Activated naive CD8-positive, alpha-beta T cell treated with anti-CD3 and anti-CD28 coated beads, Interleukin-2, amount 50 U/mL, for 16 hours (primary cell): ENCODE results near the gene TBK1.

ENCODE experiments used
- DNase-seq: peaks from one replicate; pipeline ENCODE4 v3.0.0-alpha.2; 2020; ENCODE audit warnings: low read depth, low spot score

Gene TBK1

DNA sequence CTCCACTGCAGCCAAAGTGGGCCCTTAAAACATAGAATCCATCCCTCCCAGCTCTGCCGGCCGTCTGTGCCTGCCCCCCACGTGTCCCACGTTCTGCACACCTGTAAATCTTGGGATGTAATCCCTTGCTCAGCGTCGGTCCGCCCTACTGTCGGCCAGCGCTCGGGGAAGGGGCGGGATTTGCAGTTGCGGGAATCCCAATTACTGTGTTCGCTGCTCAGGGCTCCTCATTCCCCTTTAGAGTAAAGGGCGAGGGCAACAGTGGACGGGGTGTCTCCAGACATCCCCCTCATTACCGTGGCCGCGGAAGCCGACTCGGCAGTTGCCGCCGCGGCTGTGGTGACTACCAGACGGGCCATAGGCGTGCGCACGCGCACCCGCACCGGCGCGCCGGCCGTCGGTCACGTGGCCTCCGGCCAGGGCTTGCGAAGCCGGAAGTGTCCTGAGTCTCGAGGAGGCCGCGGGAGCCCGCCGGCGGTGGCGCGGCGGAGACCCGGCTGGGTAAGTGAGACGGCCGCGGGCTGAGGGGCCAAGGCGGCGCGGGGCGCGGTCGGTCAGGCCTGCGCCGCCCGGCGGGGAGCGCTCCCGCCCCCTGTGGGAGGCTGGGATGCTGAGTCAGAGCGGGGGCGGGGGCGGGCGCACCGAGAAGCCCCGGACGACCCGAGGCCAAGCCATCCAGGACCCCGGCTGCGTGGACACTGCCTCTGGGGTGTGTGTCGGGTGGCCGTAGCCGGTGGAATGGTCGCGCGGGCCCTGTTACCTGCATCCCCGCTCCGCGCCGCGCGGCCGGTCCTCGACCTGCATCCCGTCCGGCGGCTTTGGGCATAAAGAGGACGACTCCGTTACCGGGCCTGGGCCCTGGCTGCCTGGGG is at the start of gene TBK1:
Gene TBK1, plus strand, starts transcription at position 434 of the 872 bp plus-strand sequence. CDS start 3,751 bp downstream, outside the sequence.
- peak; percentile 1 for DNase-seq

DNA sequence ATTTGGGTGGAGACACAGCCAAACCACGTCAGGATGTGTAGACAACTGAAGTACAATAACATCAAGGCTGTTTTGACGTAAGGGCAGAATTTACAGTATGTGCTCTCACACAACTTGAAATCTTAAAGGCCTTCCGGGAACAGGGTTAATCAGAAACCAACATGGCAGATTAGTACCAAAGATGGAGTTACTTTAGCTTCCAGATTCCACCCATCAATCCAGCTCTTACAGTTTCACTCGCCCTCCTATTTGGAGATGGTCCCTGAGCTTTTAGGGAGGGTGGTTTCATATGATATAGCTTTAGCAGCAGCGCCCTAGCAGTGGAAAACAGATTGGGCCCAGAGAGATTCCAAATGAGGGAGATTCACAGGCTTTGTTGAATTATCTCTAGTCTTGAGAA is 49.7 kb upstream of the TBK1 start:
- DNase-seq = no peak

DNA sequence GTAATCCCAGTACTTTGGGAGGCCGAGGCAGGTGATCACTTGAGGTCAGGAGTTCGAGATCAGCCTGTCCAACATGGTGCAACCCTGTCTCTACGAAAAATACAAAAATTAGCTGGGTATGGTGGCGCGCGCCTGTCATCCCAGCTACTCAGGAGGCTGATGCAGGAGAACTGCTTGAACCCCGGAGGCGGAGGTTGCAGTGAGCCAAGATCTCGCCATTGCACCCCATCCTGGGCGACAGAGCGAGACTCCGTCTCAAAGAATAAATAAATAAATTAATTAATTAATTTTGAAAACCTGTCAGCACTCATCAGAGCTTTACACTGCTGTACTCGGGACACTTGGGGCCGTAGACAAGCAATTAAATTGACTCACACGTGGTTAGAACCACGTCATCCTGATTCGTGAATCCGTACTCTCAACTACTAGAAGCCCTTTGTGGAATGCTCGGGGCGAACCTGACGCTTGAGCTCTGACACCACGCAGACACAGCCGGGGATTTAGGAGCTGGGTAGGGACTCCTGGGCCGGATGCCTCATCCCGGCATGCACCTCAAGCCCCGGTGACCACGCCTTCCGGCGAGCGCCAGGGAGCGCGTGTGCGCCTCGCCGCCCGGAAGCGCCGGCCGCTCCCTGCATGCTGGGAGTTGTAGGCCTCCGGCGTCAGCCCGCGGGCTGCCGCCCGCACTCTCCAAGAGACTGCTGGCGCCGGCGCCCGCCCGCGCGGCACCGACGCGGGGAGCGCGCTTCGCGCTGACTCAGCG is 48.0 kb upstream of the TBK1 start, which contains the start of gene XPOT:
Gene XPOT, plus strand, starts transcription at position 686 of the 763 bp plus-strand sequence. CDS start 5,644 bp downstream, outside the sequence.
- peak; percentile 84 for DNase-seq

DNA sequence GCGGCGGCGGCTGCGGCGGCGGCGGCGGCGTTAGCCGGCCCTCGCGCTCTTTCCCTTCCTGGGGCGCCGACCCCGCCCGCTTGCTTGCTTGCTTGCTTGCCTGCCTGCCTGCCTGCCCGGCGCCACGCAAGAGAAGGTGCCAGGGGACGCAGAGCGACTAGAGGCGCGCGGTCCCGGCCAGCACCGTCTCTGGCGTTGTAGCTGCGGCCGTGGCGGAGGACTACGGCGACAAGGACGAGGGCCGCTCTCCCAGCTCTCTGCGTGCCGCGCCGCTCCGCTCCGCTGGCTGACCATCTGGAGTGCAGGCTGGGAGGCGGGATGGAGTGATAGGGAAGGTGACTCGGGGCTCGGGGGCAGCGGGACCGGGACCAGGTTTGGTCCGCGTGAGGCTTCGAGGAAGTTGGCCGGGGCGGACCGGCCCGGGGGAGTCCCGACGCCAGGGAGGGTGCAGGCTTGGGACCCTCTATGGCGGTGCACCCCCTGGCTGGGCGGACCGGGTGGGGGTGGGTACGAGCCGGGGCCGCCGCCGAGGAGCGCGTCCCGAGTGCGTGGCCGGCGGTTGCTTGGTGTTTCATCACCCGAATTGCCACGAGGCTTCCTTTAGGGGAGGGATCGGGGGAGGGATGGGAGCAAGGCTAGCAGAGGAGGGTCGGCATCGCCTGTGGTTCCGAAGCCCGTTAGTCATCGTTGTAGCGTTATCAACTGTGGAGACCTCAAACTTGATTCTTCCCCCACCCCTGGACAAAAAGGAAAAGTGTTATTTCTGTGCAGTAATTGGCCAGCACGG is 47.3 kb upstream of the TBK1 start:
- peak; percentile 72 for DNase-seq

DNA sequence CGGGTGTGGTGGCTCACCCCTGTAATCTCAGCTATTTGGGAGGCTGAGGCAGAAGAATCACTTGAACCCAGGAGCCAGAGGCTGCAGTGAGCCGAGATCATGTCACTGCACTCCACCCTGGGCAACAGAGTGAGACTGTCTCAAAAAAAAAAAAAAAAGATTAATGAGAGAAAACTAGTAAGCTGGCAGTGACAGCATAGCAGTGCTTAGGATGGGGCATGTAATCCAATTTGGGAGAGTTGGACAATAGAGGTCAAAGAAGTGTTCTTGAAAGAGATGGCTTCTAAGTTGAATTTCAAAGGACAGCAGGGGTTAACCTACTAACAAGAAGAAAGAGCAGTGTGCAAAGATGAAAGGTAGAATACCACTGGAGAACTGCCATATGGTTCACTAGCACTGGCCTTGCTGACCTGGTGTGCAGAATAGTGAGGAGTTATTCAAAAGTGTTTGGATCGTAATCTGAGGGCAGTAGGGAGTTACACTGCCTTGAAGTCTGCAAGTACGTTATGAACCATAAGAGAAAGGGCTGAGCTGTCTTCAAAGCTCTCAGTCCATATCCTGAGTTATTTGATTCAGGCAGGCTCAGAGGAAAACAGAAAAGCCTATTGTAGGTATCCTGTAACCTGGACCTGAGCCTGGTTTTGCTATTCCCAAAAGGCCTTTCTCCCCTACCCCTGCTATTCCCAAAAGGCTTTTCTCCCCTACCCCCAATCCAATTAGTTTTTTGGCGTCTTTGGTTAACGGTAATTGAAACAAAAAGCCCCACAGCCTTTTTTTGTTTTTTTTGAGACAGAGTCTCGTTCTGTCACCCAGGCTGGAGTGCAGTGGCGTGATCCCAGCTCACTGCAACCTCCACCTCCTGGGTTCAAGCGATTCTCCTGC is 44.3 kb upstream of the TBK1 start:
- DNase-seq = no peak

DNA sequence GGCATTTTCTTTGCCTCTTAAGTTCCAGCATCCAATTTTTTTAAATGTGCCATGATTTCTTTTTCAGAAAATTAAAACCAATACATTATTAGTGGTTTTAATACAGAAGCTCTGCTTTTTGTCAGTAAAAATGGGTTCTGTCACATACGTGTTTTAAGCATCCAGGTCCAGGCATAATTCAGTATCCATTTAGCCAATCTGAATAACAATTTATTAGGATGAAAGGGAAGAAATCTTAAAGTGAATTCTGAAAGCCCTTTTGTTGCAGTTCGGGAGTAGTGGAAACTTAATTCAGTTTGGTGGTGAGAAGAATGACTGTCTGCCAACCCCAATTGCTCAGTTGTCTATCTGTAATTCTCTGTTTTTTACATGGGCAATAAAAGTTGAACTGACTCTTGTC is 40.5 kb upstream of the TBK1 start:
- no peak for DNase-seq

DNA sequence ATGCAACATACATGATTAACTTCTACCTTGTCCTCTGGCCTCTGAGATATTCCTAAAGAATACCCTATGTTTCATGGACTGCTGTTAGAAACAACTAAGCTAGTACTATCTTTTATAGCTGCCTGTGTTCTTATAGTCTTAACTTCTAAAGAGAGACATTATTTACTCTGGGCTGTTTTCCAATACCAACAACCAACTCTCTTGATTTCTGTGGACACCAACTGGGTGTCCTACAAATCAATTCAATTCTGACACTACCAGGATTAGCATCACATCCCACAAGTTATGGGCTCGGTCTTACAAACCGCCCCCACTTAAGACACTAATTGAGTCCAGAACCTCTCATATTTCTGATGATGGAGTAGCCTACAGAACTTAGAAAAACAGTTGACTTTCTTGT is 39.5 kb upstream of the TBK1 start:
- DNase-seq = no peak

DNA sequence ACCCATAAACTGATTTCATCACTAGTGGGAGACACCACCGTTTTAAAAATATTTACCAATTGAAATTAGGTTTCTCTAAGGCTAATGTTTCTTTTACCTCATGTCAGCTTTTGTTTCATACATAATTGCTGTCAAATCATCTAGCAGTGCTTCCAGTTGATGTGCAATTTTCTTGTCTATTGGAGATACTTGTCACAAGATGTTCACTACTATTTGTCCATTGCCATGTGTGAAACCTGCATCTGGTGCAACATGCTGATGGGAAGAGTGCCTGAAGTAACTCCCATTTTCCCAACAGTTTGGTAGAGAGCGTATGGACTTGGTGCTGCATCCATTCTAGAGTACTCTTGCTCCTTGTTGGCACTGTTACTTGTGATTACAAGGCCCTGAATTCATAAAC is 38.0 kb upstream of the TBK1 start:
- DNase-seq = no peak

DNA sequence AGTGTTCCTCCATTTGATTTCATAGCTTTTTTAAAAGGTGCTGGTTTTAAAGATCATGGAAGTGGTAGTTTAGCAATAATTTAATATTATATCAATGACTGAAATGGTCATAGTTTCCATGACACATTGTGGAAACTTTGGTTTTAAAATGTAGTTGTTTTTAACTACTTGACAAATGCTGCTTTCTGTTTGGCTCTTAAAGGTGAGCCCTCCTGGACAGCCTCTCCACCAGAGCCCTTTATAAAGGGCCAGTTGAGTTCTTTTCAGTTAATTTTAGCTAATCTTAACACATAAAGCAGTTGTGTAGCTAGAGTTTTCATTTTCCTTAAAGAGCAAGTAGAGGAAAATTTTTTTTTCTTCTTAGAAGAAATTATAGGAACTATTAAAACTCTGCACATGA is 33.7 kb upstream of the TBK1 start:
- no peak for DNase-seq

DNA sequence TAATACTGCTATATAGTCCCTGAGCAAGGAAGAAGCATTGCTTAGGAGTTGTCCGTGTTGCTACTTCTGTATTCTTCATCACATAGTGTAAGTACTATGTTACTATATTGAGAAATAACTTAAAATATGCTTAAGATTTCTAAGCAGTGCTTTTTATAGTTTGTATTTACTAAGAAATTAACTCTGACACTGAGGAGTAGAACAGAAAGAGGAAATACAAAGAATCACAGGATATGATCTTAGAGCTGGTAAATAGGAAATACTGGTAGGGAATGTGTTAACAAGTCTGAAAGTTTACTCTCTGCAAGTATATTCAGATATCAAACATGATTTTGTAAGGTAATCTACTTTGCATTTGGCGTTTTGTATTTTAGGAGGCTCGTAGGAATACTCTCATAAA is 32.2 kb upstream of the TBK1 start:
- no peak for DNase-seq

DNA sequence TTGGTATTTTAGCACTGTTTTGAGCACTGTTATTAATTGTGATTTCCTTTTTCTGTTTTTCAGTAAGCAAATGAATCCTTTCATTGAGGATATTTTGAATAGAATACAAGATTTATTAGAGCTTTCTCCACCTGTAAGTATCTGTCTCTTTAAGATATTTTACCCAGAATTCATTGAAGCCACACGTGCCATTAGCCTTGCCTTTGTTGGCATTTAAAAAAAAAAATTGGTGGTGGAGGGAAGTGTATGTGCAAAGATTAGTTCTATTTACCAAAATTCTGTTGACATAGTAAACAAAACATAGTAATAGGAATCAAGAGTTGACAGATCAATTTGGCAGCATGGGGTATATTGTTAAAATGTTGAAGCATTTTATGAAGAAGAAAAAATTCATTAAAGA is 23.9 kb upstream of the TBK1 start:
- no peak for DNase-seq

DNA sequence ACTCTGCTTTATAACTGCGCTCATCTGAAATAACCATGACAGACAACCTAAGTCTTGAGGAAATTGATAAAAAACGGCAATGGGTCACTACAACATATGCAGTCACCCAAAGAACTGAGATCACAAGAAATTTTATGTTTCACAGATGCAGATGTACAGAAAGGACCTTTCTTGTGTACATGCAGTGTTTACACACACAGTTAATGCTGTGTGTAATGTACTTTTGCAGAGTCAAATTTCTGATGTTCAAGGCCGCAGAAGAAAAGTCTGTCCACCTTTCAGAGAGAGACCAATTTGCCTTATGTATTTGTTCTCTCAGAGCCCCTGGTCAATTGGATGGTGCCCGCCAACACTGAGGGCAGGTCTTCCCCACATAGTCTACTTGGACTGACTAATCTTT is 23.0 kb upstream of the TBK1 start:
- no peak for DNase-seq

DNA sequence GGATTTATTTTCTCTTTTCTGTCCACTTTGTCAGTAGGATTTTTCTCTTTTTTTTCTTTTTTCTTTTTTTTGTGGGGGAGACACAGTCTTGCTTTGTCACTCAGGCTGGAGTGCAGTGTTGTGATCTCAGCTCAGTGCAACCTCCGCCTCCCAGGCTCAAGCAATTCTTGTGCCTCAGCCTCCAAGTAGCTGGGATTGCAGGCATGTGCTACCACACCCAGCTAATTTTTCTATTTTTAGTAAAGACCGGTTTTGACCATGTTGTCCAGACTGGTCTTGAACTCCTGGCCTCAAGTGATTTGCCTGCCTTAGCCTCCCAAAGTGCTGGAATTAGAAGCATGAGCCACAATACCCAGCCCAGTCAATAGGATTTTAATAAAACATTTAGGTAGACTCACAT is 21.0 kb upstream of the TBK1 start:
- DNase-seq = no peak

DNA sequence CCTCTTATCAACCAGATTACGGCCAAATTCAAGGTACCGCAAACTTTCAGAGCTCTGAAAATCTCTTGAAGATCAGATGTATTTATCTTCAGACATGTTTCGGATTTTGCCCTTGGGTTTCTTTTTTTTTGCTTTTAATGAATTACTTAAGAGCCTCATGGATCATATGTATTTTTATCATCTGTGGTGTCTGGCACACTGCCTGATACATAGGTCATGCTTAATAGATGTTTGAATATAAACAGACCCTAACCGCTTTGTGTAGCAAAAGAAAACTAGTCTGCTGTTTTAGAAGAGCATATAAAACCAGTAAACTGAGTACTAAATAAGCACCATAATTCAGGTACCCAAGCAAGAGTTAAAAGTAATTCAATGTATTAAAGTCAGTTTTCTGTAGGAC is 20.1 kb upstream of the TBK1 start:
- no peak for DNase-seq

DNA sequence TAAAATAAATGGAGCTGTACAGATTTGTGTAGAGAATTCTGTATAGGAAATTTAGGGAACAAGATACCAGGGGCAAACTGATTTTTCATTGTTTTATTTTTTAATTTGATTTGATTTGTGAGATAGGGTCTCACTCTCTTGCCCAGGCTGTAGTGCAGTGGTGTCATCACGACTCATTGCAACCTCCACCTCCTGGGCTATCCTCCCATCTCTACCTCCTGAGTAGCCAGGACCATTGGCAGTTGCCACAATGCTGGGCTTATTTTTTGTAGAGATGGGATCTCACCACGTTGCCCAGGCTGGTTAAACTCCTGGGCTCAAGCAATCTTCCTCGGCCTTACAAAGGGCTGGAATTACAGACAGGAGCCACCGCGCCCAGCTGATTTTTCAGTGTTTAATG is 18.0 kb upstream of the TBK1 start:
- DNase-seq = no peak

DNA sequence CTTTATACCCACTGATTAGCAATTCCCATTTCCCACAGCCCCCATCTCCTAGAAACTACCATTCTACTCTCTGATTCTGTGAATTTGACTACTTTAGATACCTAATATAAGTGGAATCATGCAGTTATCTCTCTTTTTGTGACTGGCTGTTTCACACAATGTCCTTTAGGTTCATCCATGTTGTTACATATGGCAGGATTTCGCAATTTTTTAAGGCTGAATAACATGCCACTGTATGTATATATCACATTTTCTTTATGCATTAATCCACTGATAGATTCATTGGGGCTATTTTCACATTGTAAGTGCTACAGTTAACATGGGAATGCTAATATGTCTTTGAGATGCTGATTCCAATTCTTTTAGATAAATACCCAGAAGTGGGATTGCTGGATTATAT is 11.8 kb upstream of the TBK1 start:
- no peak for DNase-seq

DNA sequence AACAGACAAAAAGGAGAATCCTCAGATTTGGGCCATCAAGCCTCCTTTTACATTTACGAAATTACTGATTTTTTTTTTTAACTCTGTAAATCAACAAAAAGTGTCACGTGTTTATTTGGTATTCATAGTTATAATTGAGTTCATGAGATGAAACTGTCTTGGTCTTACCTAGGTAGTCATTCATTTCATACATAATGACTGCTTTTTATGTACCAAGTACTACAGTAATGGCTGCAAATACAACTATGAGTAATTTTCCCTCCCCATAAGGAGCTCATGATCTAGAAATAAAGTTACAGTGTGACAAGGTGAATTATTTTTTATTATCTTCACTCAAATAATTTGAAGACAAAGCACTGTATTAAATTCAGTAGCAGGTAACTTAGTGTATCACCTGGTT is 6.4 kb upstream of the TBK1 start:
- DNase-seq = no peak

DNA sequence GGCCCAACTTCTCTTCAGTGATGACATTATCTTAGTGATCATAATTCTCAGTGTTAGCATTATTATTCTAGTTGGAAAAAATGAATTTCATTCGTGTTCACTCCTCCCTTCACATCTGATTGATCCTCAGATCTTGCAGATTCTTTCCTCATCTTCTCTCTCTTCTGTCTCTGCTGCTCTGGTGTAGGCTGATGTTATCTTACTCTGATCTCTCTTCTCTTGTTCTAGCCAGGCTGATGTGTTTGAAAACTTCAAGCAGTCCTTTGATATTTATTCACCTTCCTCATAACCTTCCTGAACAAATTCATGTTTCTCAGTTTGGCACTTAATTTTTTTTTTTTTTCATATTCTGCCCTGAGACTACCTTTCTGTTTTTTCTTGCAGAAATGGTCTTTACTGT is 5.6 kb upstream of the TBK1 start:
- DNase-seq = no peak

DNA sequence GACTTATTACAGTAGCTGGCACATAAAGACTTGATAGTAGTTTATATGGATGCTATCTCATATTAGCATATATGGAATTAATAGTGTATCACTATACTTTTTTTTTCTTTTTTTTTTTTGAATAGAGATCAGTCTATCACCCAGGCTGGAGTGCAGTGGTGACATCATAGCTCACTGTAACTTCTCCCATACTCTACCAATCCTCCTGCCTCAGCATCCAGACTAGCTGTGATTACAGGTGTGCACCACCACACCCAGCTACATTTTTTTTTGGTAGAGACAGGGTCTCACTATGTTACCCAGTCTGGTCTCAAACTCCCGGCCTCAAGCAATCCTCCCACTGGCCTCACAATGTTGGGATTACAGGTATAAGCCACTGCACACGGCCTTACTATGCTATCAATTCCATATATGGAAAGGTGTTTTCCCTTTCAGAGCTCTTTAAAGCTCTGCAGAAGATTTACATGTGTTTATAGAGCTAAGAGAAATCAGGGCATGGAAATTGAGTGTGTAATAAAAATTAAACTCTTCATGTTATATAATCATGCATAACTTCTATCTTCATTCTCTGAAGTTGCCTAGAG is 1.8 kb upstream of the TBK1 start:
- DNase-seq = no peak

DNA sequence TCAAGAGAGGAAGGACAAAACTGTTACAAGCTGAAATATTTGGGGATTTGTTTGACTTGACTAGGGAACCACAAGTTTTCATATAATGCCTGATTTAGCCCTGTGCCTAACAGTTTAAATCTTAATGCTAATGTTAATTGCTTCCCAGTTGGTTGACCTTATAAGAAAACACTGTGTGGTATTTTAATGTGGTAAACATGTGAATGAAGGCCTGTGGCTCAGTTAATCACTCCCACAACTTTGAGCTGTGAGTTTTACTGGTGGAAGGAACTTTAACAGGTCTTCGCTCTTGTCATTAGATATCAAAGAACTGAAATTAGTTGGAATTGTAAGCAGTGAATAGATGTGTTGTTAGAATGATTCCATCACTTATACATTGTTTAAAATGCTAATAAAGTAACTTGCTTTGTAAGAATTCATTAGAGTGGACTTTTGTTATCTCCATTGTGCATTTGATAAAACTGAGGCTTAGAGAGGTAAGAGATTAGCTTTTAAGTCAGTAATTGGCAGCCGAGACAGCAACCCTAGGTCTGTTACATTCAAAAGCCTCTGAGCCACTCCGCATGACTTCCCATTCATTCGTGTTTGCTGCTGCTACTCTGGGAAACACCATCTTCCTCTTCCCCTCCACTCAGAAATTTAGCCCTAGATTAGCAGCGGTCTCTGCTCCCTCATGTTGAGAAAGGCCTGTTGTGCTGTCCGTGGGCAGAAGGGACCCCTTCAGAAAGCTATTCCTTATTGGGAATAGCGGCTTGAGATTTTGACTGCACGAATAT is 1.0 kb upstream of the TBK1 start:
- DNase-seq = no peak
